ENCODE measurements around the gene TOX2.

GRCh38 chr20:44109951-44110361, 195.3 kb downstream of the TOX2 start:
- TF ChIP-seq POLR2A (IDR thresholded peaks at IDR 0.05; ENCODE audit: extremely low read depth, insufficient read length) (no peak), MYC (IDR thresholded peaks at IDR 0.05; ENCODE audit: low read depth, low read length) (no peak)
- TF ChIP-seq, protein P1, sequence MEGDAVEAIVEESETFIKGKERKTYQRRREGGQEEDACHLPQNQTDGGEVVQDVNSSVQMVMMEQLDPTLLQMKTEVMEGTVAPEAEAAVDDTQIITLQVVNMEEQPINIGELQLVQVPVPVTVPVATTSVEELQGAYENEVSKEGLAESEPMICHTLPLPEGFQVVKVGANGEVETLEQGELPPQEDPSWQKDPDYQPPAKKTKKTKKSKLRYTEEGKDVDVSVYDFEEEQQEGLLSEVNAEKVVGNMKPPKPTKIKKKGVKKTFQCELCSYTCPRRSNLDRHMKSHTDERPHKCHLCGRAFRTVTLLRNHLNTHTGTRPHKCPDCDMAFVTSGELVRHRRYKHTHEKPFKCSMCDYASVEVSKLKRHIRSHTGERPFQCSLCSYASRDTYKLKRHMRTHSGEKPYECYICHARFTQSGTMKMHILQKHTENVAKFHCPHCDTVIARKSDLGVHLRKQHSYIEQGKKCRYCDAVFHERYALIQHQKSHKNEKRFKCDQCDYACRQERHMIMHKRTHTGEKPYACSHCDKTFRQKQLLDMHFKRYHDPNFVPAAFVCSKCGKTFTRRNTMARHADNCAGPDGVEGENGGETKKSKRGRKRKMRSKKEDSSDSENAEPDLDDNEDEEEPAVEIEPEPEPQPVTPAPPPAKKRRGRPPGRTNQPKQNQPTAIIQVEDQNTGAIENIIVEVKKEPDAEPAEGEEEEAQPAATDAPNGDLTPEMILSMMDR (IDR thresholded peaks at IDR 0.05; ENCODE audit: low read depth, low read length): peak; percentile 55
